Measurements from ENCODE around the gene DLL4. TPM values are rescaled to one million over a fixed set of nuclear protein-coding genes. Genes with fewer than 3 reads are reported as not detected.

The DLL4 gene
- polyA plus RNA-seq, 1 donor from 2014 or later = 2.2 TPM

DNA sequence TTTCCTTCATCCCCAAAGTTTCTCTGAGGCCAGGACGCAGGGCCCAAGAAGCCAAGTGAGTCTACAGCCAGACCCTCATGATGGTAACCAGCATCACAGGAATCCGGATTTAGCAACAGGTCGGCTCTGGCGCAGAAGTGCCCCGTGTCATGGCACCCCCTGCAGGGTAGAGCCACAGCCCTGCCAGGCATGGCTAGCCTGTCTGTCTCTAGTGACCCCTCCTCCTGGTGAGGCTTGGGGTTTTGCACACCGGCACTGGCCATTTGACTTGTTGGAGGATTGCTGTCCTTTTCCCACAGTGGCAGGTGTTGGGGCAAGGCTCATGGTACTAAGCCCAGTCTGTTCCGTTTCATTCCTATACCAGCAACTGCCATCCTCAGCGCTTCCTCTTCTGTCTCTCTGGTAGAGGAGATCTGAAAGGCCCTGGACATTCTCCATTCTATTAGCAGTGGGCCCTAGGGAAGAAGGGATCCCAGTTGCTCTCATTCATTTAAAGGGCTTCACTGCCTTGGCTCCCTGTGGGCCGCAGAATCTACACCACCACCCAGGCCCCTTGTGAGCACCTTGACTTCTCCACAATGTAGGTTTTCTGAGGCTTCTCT, 14.7 kb downstream of the DLL4 start:
- H3K27ac ChIP-seq (ENCODE audit: low read length) = no peak overlapping the region
- no peaks in the 10 kb centered on the region for H3F3A ChIP-seq (ENCODE audit: insufficient read depth, low read length, poor library complexity, severe bottlenecking)
- no peaks in the 10 kb centered on the region for H3K36me3 ChIP-seq (ENCODE audit: insufficient read depth, low read length)
- H3K9me2 ChIP-seq (ENCODE audit: insufficient read depth, low read length) = no peaks in the 10 kb centered on the region
- no peaks in the 10 kb centered on the region for H3K79me2 ChIP-seq (replicated peaks; ENCODE audit: insufficient read depth, low read length)
- no peak overlapping the region for H3K9ac ChIP-seq (ENCODE audit: low read length)
- H2AFZ ChIP-seq (ENCODE audit: low read depth, low read length) = no peak overlapping the region
- H3K4me2 ChIP-seq (ENCODE audit: low read length) = no peak overlapping the region
- TF ChIP-seq MXI1 (conservative IDR thresholded peaks at IDR 0.05; ENCODE audit: poor library complexity, severe bottlenecking) (no peak), POLR2AphosphoS5 (IDR thresholded peaks at IDR 0.05) (no peak), TAF1 (IDR thresholded peaks at IDR 0.05; ENCODE audit: low read depth) (no peak), EZH2 (IDR thresholded peaks at IDR 0.05; ENCODE audit: borderline replicate concordance, insufficient read depth, low read length, poor library complexity, severe bottlenecking) (no peak), SMC3 (conservative IDR thresholded peaks at IDR 0.05; ENCODE audit: poor library complexity) (no peak), EP300 (conservative IDR thresholded peaks at IDR 0.05; ENCODE audit: poor library complexity, severe bottlenecking) (no peak), RAD21 (conservative IDR thresholded peaks at IDR 0.05) (no peak)
- TF ChIP-seq, protein P1, sequence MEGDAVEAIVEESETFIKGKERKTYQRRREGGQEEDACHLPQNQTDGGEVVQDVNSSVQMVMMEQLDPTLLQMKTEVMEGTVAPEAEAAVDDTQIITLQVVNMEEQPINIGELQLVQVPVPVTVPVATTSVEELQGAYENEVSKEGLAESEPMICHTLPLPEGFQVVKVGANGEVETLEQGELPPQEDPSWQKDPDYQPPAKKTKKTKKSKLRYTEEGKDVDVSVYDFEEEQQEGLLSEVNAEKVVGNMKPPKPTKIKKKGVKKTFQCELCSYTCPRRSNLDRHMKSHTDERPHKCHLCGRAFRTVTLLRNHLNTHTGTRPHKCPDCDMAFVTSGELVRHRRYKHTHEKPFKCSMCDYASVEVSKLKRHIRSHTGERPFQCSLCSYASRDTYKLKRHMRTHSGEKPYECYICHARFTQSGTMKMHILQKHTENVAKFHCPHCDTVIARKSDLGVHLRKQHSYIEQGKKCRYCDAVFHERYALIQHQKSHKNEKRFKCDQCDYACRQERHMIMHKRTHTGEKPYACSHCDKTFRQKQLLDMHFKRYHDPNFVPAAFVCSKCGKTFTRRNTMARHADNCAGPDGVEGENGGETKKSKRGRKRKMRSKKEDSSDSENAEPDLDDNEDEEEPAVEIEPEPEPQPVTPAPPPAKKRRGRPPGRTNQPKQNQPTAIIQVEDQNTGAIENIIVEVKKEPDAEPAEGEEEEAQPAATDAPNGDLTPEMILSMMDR (IDR thresholded peaks at IDR 0.05; ENCODE audit: poor library complexity, severe bottlenecking) = no peak
- TF ChIP-seq, protein P2, sequence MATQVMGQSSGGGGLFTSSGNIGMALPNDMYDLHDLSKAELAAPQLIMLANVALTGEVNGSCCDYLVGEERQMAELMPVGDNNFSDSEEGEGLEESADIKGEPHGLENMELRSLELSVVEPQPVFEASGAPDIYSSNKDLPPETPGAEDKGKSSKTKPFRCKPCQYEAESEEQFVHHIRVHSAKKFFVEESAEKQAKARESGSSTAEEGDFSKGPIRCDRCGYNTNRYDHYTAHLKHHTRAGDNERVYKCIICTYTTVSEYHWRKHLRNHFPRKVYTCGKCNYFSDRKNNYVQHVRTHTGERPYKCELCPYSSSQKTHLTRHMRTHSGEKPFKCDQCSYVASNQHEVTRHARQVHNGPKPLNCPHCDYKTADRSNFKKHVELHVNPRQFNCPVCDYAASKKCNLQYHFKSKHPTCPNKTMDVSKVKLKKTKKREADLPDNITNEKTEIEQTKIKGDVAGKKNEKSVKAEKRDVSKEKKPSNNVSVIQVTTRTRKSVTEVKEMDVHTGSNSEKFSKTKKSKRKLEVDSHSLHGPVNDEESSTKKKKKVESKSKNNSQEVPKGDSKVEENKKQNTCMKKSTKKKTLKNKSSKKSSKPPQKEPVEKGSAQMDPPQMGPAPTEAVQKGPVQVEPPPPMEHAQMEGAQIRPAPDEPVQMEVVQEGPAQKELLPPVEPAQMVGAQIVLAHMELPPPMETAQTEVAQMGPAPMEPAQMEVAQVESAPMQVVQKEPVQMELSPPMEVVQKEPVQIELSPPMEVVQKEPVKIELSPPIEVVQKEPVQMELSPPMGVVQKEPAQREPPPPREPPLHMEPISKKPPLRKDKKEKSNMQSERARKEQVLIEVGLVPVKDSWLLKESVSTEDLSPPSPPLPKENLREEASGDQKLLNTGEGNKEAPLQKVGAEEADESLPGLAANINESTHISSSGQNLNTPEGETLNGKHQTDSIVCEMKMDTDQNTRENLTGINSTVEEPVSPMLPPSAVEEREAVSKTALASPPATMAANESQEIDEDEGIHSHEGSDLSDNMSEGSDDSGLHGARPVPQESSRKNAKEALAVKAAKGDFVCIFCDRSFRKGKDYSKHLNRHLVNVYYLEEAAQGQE (IDR thresholded peaks at IDR 0.05; ENCODE audit: borderline replicate concordance) = no peak
- H3K9me3 ChIP-seq (ENCODE audit: low read length) = no peaks in the 10 kb centered on the region
- peaks cover 7% of the 10 kb centered on the region for H3K27me3 ChIP-seq (ENCODE audit: insufficient read depth, low read depth, low read length)
- H3K4me3 ChIP-seq (ENCODE audit: low read length) = no peak overlapping the region
- H4K20me1 ChIP-seq (ENCODE audit: insufficient read depth) = no peaks in the 10 kb centered on the region

DNA sequence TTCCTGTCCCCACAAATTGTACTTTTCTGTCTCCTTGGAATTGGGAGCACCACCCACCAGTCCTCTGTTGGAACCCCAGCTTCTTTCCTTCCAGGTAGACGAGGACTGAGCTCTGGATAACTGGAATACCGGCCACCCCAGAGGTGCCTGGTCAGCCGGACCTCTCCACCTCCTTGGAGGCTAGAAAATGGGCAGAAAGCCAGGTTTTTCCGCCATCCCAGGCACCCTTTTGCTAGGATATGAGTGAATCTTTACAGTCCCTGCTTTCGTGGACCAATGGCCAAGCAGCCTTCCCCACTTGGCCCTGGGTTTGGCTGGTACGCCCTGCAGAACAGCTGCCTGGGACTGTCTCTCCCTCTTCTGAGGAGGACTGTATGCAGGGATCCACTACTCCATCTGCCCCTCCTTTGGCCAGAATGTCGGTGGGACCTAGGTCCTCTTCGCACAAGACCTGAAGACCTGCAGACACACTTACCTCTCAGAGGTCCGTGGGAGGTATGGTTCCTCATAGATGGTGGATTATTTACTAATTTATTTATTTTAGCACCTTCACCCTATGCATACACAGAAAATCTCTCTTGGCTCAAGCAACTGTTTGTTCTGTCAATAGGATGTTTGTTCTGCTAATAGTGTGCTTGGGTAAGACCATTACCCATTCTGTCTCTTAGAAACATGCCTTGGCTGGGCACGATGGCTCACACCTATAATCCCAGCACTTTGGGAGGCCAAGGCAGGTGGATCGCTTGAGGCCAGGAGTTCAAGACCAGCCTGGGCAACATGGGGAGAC, 15.6 kb downstream of the DLL4 start:
- TF ChIP-seq, protein P2 (IDR thresholded peaks at IDR 0.05; ENCODE audit: borderline replicate concordance) = no peak
- TF ChIP-seq, protein P1 (IDR thresholded peaks at IDR 0.05; ENCODE audit: poor library complexity, severe bottlenecking) = no peak
- TF ChIP-seq POLR2AphosphoS5 (IDR thresholded peaks at IDR 0.05) = no peak
- no peak for TF ChIP-seq TAF1 (IDR thresholded peaks at IDR 0.05; ENCODE audit: low read depth)
- no peak for TF ChIP-seq RAD21 (conservative IDR thresholded peaks at IDR 0.05)
- TF ChIP-seq SMC3 (conservative IDR thresholded peaks at IDR 0.05; ENCODE audit: poor library complexity) = no peak
- TF ChIP-seq MXI1 (conservative IDR thresholded peaks at IDR 0.05; ENCODE audit: poor library complexity, severe bottlenecking) = no peak
- no peak for TF ChIP-seq EP300 (conservative IDR thresholded peaks at IDR 0.05; ENCODE audit: poor library complexity, severe bottlenecking)
- no peaks in the 10 kb centered on the region for H3F3A ChIP-seq (ENCODE audit: insufficient read depth, low read length, poor library complexity, severe bottlenecking)
- no peaks in the 10 kb centered on the region for H3K79me2 ChIP-seq (replicated peaks; ENCODE audit: insufficient read depth, low read length)
- H3K27ac ChIP-seq (ENCODE audit: low read length) = no peak overlapping the region
- H3K27me3 ChIP-seq (ENCODE audit: insufficient read depth, low read depth, low read length) = peaks cover 7% of the 10 kb centered on the region
- no peak overlapping the region for H3K4me3 ChIP-seq (ENCODE audit: low read length)
- H2AFZ ChIP-seq (ENCODE audit: low read depth, low read length) = no peak overlapping the region
- H3K4me2 ChIP-seq (ENCODE audit: low read length) = no peak overlapping the region
- no peaks in the 10 kb centered on the region for H4K20me1 ChIP-seq (ENCODE audit: insufficient read depth)
- no peaks in the 10 kb centered on the region for H3K9me2 ChIP-seq (ENCODE audit: insufficient read depth, low read length)
- no peaks in the 10 kb centered on the region for H3K9me3 ChIP-seq (ENCODE audit: low read length)
- H3K9ac ChIP-seq (ENCODE audit: low read length) = no peak overlapping the region
- H3K36me3 ChIP-seq (ENCODE audit: insufficient read depth, low read length) = no peaks in the 10 kb centered on the region

Measured in neural cell (in vitro differentiated cells).